Panc1 (cell line): Measurements from ENCODE around the gene ARMC2. TPM values are rescaled to one million over a fixed set of nuclear protein-coding genes. Genes with fewer than 3 reads are reported as not detected.

Experiments used
- ATAC-seq: fragments of 200-7000 bp; cut with Tn5 transposase; 2 replicates; pipeline ENCODE4 v1.9.1; 2020; ENCODE audit warnings: mild to moderate bottlenecking, moderate library complexity
- BruUV-seq: library from RNA; stranded (reverse); fragments of 400-500 nt; replicated peaks from 2 replicates; lab custom pipeline; 2021; lab: Mats Ljungman, UMichigan
- CTCF ChIA-PET: fragments of 300-600 bp; sonication (Branson Sonifier 250); formaldehyde crosslinking; loops from one replicate; lab custom pipeline; 2022; ENCODE audit warnings: antibody characterized with exemption; lab: Charles Lee
- POLR2A ChIA-PET: fragments of 300-600 bp; sonication (Branson Sonifier 250); formaldehyde crosslinking; loops from one replicate; lab custom pipeline; 2022; ENCODE audit warnings: antibody characterized with exemption; lab: Charles Lee
- DNase-seq: peaks from one replicate; pipeline ENCODE4 v3.0.0-alpha.2; 2010; ENCODE audit warnings: low read depth, low spot score
- H3K27ac ChIP-seq: 2 replicates; pipeline ENCODE4 v1.5.1; 2011; ENCODE audit warnings: mild to moderate bottlenecking, low read length, inconsistent platforms
- H3K27me3 ChIP-seq: fragments of 200-500 bp; sonication (Bioruptor generic); 2 replicates; pipeline ENCODE4 v1.6.0; 2014; ENCODE audit warnings: low read length, inconsistent platforms; ENCODE audit not compliant: control insufficient read depth, insufficient read depth
- H3K36me3 ChIP-seq: fragments of 200-500 bp; sonication (Bioruptor generic); 2 replicates; pipeline ENCODE4 v1.5.1; 2014; ENCODE audit warnings: inconsistent platforms, mild to moderate bottlenecking, low read length, moderate library complexity; ENCODE audit not compliant: control insufficient read depth, insufficient read depth
- H3K4me1 ChIP-seq: 2 replicates; pipeline ENCODE4 v1.5.1; 2011; ENCODE audit warnings: inconsistent platforms, mild to moderate bottlenecking, low read length, moderate library complexity; ENCODE audit not compliant: control insufficient read depth, insufficient read depth
- H3K4me3 ChIP-seq, 2 experiments: 2 replicates each; pipeline ENCODE4 v1.5.1; 2011 to 2012; ENCODE audit warnings: low read depth in 2 of 2, low read length in 2 of 2, mild to moderate bottlenecking in 2 of 2, inconsistent platforms in 1 of 2, moderate library complexity in 1 of 2
- H3K9me3 ChIP-seq: fragments of 200-500 bp; sonication (Bioruptor generic); 2 replicates; pipeline ENCODE4 v1.5.1; 2014; ENCODE audit warnings: low read depth, mild to moderate bottlenecking, inconsistent platforms, low read length, moderate library complexity; ENCODE audit not compliant: control insufficient read depth, insufficient read depth
- POLR2AphosphoS5 ChIP-seq: IDR thresholded peaks from 2 replicates; pipeline ENCODE4 v1.6.1; 2012; ENCODE audit warnings: mild to moderate bottlenecking, low read depth, low read length, moderate library complexity
- REST ChIP-seq, 2 experiments: IDR thresholded peaks; 2 replicates each; pipeline ENCODE4 v1.6.1; 2011 to 2012; ENCODE audit warnings: low read depth in 2 of 2, control low read depth in 1 of 2, low read length in 1 of 2, mild to moderate bottlenecking in 1 of 2, moderate library complexity in 1 of 2; ENCODE audit not compliant: insufficient read depth in 1 of 2
- SIN3A ChIP-seq: IDR thresholded peaks from 2 replicates; pipeline ENCODE4 v1.6.1; 2012; ENCODE audit warnings: low read depth, mild to moderate bottlenecking, low read length, moderate library complexity, borderline replicate concordance; ENCODE audit not compliant: insufficient read depth
- TCF7L2 ChIP-seq: IDR thresholded peaks from 2 replicates; pipeline ENCODE4 v1.6.1; 2011; ENCODE audit warnings: mild to moderate bottlenecking, low read depth, low read length, inconsistent platforms
- in situ Hi-C: cut with HindIII; loops from 2 replicates; pipeline ENCODE4 v1.10.0; 2016; ENCODE audit warnings: low sequenced_read_pairs, low pct_unique_long_range_greater_than_20kb
- intact Hi-C: fragments of 100-400 bp; cut with micrococcal nuclease; formaldehyde crosslinking; loops from one replicate; pipeline ENCODE4 v1.10.0; 2022; ENCODE audit not compliant: unreplicated experiment
- total RNA-seq: library from RNA; stranded (reverse); gene quantifications from one replicate; pipeline ENCODE4 v1.2.1, GENCODE V29; 2021; ENCODE audit not compliant: unreplicated experiment
- TF ChIP-seq, protein P1 (sequence below): fragments of 450-650 bp; IDR thresholded peaks from 2 replicates; pipeline ENCODE4 v1.5.1; 2017; ENCODE audit warnings: mild to moderate bottlenecking

Gene ARMC2
- total RNA-seq, 1 experiment from 2014 or later: 9.3 TPM

GRCh38 chr6:108916026-108916686, 67.9 kb downstream of the ARMC2 start:
- ChIA-PET CTCF (no interaction called here), POLR2A (interaction anchor here (0.6 kb wide), 2 partner anchors 99 to 1825 kb away, joined by 3 read pairs; no protein-coding TSS in a partner anchor)
- no peak for DNase-seq
- Histone ChIP-seq H3K4me1 (no peaks in the 10 kb centered on the region), H3K27ac (no peak overlapping the region), H3K27me3 (peaks cover 8% of the 10 kb centered on the region; the same call in 1 of the 2 replicates), H3K36me3 (no peaks in the 10 kb centered on the region), H3K4me3 (no peak overlapping the region), H3K9me3 (no peaks in the 10 kb centered on the region)
- TF ChIP-seq REST (IDR thresholded peaks at IDR 0.05; ENCODE audit: insufficient read depth in 1 of 2, low read depth in 2 of 2, low read length in 1 of 2) (no peak), POLR2AphosphoS5 (no peak), TCF7L2 (no peak), SIN3A (no peak)
- TF ChIP-seq, protein P1, sequence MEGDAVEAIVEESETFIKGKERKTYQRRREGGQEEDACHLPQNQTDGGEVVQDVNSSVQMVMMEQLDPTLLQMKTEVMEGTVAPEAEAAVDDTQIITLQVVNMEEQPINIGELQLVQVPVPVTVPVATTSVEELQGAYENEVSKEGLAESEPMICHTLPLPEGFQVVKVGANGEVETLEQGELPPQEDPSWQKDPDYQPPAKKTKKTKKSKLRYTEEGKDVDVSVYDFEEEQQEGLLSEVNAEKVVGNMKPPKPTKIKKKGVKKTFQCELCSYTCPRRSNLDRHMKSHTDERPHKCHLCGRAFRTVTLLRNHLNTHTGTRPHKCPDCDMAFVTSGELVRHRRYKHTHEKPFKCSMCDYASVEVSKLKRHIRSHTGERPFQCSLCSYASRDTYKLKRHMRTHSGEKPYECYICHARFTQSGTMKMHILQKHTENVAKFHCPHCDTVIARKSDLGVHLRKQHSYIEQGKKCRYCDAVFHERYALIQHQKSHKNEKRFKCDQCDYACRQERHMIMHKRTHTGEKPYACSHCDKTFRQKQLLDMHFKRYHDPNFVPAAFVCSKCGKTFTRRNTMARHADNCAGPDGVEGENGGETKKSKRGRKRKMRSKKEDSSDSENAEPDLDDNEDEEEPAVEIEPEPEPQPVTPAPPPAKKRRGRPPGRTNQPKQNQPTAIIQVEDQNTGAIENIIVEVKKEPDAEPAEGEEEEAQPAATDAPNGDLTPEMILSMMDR: no peak
- no peak for ATAC-seq
- no TSS peak for BruUV-seq
- in situ Hi-C loops: no loop called here
- intact Hi-C loops: no loop called here

DNA sequence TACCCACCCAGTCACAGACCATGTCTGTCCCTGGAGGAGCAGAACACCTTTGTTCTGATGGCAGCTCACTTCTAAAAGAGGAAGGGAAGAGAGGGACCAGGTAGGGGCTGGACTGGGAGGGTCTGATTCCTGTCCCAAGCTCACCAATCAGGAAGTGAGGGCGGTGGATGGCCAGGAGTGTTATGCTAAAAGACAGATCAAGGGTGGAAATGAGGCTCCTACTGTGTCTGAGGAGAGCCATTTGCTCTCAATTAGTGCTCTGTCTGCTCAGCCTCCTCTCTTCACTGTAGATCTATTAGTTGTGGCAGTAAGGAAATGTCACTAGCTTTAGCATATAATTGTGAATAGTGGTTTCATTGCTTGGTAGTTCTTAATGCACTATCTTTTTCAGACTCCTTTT, 72.5 kb downstream of the ARMC2 start:
- peaks cover 8% of the 10 kb centered on the region; the same call in 1 of the 2 replicates for H3K27me3 ChIP-seq
- H3K4me1 ChIP-seq: no peaks in the 10 kb centered on the region
- BruUV-seq: no TSS peak
- ChIA-PET CTCF (interaction anchor here (0.6 to 1.2 kb wide), 2 partner anchors 11 to 28 kb away, joined by 3 to 5 read pairs; no protein-coding TSS in a partner anchor), POLR2A (no interaction called here)
- DNase-seq (no peak), ATAC-seq (no peak)
- in situ Hi-C loops: no loop called here
- H3K36me3 ChIP-seq: no peaks in the 10 kb centered on the region
- TF ChIP-seq, protein P1: no peak
- TF ChIP-seq POLR2AphosphoS5 (no peak), REST (IDR thresholded peaks at IDR 0.05; ENCODE audit: insufficient read depth in 1 of 2, low read depth in 2 of 2, low read length in 1 of 2) (no peak), TCF7L2 (no peak), SIN3A (no peak)
- H3K4me3 ChIP-seq: no peak overlapping the region
- intact Hi-C loops: no loop called here
- no peaks in the 10 kb centered on the region for H3K9me3 ChIP-seq
- H3K27ac ChIP-seq: no peak overlapping the region
